ENCODE results near the gene SND1.

The SND1 gene

GRCh38 chr7:127786184-127786583 lies 134.2 kb downstream of the SND1 start:
- no peak for DNase-seq (ENCODE audit: low read depth)
- H3K4me3 ChIP-seq (ENCODE audit: low read depth, low read length), result no peak overlapping the region

DNA sequence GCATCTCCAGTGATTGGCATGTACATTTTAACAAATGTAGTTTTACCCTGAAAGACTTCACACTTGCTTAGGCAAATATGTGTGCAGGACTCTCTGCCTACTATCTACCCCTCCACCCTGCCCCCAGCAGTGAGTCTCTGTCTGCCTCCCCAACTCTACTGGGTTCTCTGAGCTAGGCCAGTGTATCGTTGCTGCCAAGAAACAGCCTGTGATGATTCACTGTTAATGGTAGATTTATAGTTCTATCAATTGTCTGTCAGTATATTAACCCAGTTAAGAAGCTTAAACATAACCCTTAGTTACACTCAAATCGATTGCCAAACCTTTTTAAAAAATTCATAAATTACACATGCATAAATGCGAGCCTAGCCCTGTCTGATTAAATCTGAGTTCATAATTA lies 137.0 kb downstream of the SND1 start:
- no peak overlapping the region for H3K4me3 ChIP-seq (ENCODE audit: low read depth, low read length)
- DNase-seq (ENCODE audit: low read depth), result no peak

DNA sequence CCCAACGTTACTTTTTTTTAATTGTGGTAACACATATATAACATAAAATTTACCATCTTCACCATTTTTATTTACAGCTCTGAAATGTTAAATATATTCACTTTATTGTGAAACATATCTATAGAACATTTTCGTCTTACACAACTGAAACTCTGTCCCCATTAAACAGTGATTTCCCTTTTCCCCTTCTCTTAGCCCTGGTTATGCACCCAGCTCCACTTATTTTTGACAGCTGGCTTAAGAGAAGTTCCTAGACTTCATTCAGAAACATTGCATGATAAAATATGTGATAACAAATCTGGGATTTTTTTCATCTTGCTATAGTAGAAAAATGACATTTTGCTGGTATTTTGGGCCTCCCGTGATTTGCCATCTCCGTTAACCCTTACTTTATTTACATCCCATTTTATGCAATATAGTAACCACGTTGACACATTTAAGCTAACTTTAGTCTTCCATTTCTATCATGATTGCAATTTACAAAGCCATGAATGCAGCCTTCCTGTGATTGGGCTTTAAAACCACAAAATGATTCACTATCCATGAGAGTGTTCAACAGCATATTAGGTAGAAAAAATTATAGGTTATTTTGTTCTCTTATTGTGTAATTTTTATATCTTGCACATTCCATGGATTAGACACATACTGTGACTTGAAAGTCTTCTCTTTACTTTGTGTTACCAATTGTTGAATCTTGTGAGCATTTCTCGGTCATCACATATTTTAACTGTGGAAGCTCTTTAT lies 139.6 kb downstream of the SND1 start:
- no peak overlapping the region for H3K4me3 ChIP-seq (ENCODE audit: low read depth, low read length)
- no peak for DNase-seq (ENCODE audit: low read depth)

DNA sequence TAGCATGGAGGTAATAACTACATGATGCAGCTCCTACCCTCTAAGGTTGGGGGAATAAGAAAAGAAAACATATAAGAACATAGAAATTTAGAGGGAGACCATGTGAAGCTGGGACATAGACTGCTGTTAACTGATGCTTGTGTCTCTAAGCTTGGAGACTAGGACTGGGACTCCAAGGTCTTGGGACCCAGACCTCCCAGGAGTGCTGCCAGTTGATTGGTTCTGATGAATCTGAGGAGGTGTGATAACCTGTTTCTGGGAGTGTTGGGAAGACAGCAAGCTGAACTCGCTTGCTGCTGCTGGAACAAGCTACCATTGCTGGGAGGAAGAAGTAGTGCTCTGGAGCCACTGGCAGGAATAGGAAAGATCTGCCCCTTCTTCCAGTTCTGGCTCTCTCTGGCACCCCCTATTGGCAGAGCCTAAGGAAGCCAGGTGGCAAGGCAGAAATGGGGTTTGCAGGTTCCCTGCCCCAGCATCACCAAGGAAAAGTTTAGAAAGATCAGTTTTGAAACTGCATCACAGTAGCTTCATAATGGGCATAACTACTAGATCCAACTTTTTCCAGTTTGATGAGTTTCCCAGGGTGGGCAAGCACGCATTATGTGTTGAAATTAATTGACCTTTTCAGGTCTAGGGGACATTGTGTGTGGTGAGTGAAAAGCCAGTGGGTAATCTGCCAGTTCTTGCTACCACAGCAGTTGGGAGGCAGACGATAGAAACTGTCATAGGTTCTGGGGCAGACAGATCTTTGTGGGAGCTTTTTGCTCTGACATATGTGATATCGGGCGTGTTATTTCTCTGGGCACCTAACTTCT lies 140.7 kb downstream of the SND1 start:
- no peak for DNase-seq (ENCODE audit: low read depth)
- H3K4me3 ChIP-seq (ENCODE audit: low read depth, low read length), result no peak overlapping the region

- no peak for DNase-seq (ENCODE audit: low read depth)
Observed at GRCh38 chr7:127793582-127793981, 141.6 kb downstream of the SND1 start.

DNA sequence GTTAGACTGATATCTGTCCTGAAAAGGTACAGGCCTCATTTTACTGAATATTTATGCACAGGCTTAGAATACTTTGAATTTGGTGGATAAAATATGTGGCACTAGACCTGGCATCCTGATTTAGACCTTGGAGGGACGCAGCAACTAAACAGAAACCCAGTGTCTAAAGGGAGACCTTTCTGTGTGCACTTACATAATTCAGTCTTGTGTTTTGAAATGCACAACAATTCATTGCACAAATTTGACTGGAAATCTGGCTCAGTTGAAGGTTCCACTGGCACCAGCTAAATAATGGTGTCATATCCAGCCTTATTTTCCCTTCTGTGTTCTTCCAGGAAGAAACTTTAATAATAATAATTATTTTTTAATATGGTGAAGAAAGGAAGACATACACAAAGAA lies 142.1 kb downstream of the SND1 start:
- no peak overlapping the region for H3K4me3 ChIP-seq (ENCODE audit: low read depth, low read length)
- DNase-seq (ENCODE audit: low read depth), result no peak

More at GRCh38 chr7:127793582-127793981, 141.6 kb downstream of the SND1 start:
- no peak overlapping the region for H3K4me3 ChIP-seq (ENCODE audit: low read depth, low read length)

DNA sequence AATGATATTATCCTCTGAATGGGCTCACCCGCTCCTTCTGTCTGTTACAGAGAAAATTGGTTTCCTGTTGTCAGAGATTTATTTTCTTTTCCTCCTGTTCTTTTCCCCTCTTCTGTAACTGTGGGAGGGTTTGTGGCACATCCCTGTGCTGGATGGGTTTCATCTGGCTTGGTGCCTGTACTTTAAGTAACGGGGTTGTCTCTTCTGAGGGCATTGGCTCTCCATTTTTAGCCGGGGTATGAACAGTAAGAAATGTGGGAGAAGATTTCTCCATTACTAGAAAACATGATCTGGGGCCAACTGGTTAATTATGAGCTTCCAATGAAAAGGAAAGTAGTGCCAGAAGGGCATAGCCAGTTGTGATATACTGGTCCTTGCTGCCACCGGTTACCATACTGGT lies 142.6 kb downstream of the SND1 start:
- DNase-seq (ENCODE audit: low read depth), result no peak
- H3K4me3 ChIP-seq (ENCODE audit: low read depth, low read length), result no peak overlapping the region

DNA sequence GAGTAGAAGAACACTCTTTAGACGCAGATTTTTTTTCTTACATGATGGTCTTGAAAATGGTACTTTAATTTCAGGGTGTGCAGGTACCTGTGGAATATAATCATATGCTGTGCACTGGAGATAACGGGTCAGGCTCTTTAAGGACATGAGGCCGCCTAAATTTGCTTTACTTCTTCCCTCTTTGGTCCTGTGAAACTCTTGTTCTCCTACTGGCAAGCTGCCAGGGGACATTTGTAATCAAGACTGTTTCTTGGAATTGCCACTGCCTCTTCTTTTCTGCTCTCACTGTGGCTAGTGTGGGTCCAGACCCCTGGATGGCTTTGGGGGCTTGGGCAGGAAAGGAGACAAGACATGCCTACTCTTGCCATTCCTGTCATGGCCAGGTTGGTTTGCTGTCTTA lies 146.0 kb downstream of the SND1 start:
- DNase-seq (ENCODE audit: low read depth), result no peak
- H3K4me3 ChIP-seq (ENCODE audit: low read depth, low read length), result no peak overlapping the region

DNA sequence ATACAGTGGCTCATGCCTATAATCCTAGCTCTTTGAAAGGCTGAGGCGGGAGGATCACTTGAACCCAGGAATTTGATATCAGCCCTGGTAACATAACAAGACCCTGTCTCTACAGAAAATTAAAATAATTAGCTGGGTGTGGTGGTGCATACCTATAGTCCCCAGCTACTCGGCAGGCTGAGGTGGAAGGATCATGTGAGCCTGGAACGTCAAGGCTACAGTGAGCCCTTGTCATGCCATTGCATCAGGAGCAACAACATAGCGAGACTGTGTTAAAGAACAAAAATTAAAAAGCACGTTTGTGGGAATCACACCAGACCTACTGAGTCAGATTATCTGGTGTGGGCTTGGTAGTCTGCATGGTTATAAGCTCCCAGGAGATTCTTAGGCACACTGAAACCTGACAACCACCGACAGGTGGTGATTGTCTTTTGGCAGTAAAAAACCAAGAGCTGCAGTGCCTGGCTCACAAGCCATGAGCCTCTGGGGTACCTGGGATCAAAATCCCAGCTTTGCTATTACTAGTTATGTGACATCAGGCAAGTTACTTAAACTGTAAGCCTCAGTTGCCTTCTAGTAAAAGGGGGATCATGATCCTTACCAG lies 146.9 kb downstream of the SND1 start:
- DNase-seq (ENCODE audit: low read depth), result no peak
- H3K4me3 ChIP-seq (ENCODE audit: low read depth, low read length), result no peak overlapping the region

DNA sequence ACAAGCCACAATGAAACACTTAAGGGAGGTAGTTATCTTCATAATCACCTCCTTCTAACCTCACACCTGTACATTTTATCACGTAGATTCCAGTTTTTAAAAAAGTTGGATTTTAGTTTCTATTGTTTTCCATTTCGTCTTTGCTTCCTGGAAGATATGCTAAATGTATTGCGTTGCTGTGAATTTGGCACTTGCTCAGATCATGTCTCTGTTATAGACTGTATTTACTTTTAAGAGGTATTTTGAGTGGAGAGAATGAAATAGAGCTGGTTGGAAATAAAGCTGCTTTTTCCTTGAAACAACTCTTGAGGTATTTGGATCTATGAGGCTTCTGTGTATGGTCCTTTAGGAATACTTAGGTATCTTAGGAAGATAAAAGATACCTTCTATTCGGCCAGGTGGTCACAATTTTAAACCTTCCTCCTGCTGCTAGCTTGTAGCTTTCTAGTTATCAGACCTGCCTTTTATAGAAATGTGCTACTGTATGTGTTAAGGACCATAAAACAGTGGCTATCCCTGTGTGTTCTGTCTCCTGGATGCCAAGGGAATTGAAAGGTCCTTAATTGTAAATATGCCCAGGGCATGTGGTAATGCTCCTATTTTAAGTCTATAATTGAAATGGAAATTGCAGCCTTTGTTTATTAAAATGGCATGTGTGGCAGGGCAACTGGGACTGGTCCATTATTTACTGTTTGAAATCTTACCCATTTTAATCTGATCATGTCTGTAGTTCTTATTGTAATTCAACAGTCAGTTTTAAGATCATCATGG lies 147.7 kb downstream of the SND1 start:
- DNase-seq (ENCODE audit: low read depth), result no peak

GRCh38 chr7:127802845-127803244 lies 150.9 kb downstream of the SND1 start:
- DNase-seq (ENCODE audit: low read depth), result no peak
- H3K4me3 ChIP-seq (ENCODE audit: low read depth, low read length), result no peak overlapping the region

More for the DNA sequence above, 147.7 kb downstream of the SND1 start:
- H3K4me3 ChIP-seq (ENCODE audit: low read depth, low read length), result no peak overlapping the region

GRCh38 chr7:127803626-127804025 lies 151.6 kb downstream of the SND1 start:
- no peak for DNase-seq (ENCODE audit: low read depth)

GRCh38 chr7:127807340-127807739 lies 155.3 kb downstream of the SND1 start:
- DNase-seq (ENCODE audit: low read depth), result no peak
- H3K4me3 ChIP-seq (ENCODE audit: low read depth, low read length), result no peak overlapping the region

More at GRCh38 chr7:127803626-127804025, 151.6 kb downstream of the SND1 start:
- no peak overlapping the region for H3K4me3 ChIP-seq (ENCODE audit: low read depth, low read length)

- no peak overlapping the region for H3K4me3 ChIP-seq (ENCODE audit: low read depth, low read length)
- no peak for DNase-seq (ENCODE audit: low read depth)
Observed at GRCh38 chr7:127807829-127808228, 155.8 kb downstream of the SND1 start.

DNA sequence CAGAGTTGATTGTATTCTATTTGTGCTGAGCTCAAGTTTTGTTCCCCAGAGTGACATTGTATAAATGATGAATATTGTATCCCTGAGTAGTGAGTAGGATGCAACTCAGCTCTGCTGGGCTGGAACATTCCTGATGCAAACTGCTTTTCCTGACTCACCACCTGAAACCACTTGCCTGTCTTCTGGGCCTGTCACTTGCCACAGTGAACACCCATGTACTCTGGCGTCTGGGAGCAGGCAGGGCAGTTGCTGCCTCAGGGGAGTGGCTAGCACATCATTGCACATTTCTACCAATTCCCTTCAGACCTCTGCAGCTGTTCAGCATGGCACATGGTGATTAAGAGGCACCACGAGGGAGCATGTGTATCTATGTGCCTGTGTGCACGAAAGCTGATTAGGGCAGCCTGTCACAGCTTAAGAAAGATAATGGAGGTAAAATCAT lies 157.3 kb downstream of the SND1 start:
- no peak overlapping the region for H3K4me3 ChIP-seq (ENCODE audit: low read depth, low read length)
- DNase-seq (ENCODE audit: low read depth), result peak; percentile 77

DNA sequence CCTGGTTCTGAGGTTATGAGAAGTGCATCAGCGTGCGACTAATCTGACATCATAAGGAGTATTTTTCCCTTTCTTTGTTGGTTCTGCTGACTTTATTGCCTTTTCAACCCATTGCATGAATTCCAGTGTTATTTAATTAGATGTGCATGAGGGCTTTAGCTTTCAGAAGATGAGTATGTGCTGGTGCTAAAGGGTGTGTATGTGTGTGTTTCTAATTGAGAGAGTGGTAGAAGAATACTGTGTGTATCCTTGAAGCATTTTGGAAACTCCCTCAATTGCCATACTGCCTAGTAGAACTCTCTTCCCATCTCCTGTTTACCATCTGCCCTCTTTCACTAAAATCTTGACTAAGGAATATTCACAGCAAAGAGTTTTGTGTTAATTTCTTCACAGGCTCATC lies 158.1 kb downstream of the SND1 start:
- no peak for DNase-seq (ENCODE audit: low read depth)
- H3K4me3 ChIP-seq (ENCODE audit: low read depth, low read length), result no peak overlapping the region

GRCh38 chr7:127810696-127811660 lies 159.0 kb downstream of the SND1 start:
- DNase-seq (ENCODE audit: low read depth), result no peak
- no peak overlapping the region for H3K4me3 ChIP-seq (ENCODE audit: low read depth, low read length)

DNA sequence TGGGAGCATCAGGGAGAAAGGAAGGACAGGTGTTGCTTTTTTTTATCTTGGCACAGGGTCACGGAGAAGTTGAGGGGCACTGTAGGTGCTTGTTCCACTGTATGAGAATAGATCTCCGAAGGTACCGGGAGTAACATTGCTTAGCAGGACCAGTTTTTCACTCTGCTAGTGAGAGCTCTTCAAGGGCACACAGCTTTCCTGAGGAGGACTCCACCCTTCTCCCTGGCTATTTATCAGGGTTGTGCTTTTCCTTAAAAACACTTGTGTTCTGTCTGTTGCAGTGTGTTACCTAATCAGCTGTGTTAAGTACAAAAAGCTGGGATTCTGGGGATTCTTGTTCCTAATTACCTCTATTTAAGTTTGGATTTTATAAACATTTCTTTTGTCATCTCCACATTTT lies 160.5 kb downstream of the SND1 start:
- no peak for DNase-seq (ENCODE audit: low read depth)

More for the DNA sequence above, 160.5 kb downstream of the SND1 start:
- H3K4me3 ChIP-seq (ENCODE audit: low read depth, low read length), result no peak overlapping the region
